Adrenal gland (tissue), 12 donors: ENCODE results near the gene SRC. TPM values are rescaled to one million over a fixed set of nuclear protein-coding genes. Genes with fewer than 3 reads are reported as not detected.

ENCODE experiments used
- DNase-seq, 7 donors: peaks; one replicate each; pipeline ENCODE4 v3.0.0-alpha.2; 2019 to 2020
- H3K27ac ChIP-seq, 5 donors: fragments of 200-600 bp; sonication (generic) in 4 of 5; 1 replicate in 3 of 5; 2 replicates in 2 of 5; pipeline versions ENCODE4 v1.5.1 to v1.8.0; 2016 to 2020; ENCODE audit warnings: mild to moderate bottlenecking in 1 of 5
- H3K27me3 ChIP-seq: fragments of 200-600 bp; 2 replicates; pipeline ENCODE4 v1.8.0; 2021
- H3K36me3 ChIP-seq, 2 donors: fragments of 200-600 bp; replicated peaks in 1 of 2; 1 replicate in 1 of 2; 2 replicates in 1 of 2; pipeline versions ENCODE4 v1.5.1 to v1.8.0; 2018 to 2022
- H3K4me1 ChIP-seq, 2 donors: fragments of 200-600 bp; replicated peaks in 1 of 2; 1 replicate in 1 of 2; 2 replicates in 1 of 2; pipeline versions ENCODE4 v1.5.1 to v1.8.0; 2018 to 2021
- H3K4me3 ChIP-seq, 4 donors: fragments of 200-600 bp; sonication (generic) in 3 of 4; one replicate each; pipeline ENCODE4 v1.5.1; 2016 to 2018
- H3K9me3 ChIP-seq, 3 donors: fragments of 200-600 bp; sonication (generic) in 1 of 3; replicated peaks in 1 of 3; 1 replicate in 2 of 3; 2 replicates in 1 of 3; pipeline versions ENCODE4 v1.5.1 to v1.8.0; 2016 to 2021
- CTCF ChIP-seq, 6 experiments: fragments of 450-650 bp in 4 of 6; fragments of 200-600 bp in 2 of 6; sonication (generic) in 1 of 6; IDR thresholded peaks; 1 replicate in 5 of 6; 2 replicates in 1 of 6; pipeline versions ENCODE4 v1.5.1 to v1.8.0; 2016 to 2021; ENCODE audit warnings: antibody characterized with exemption in 6 of 6, mild to moderate bottlenecking in 2 of 6, moderate library complexity in 1 of 6
- POLR2A ChIP-seq, 2 donors: fragments of 450-650 bp; IDR thresholded peaks; one replicate each; pipeline ENCODE4 v1.6.1; 2017; ENCODE audit warnings: antibody characterized with exemption in 2 of 2, mild to moderate bottlenecking in 2 of 2, moderate library complexity in 1 of 2
- WGBS, 4 donors: extraction: QIAGEN DNeasy Blood & Tissue Kit in 2 of 4; methylation state at CpG; one replicate each; pipeline versions ENCODE4 v1.1.5 to v1.1.7; 2013 to 2017; 5-methylcytosine and 5-hydroxymethylcytosine counted together
- intact Hi-C, 2 donors: fragments of 100-400 bp; cut with DNase I; formaldehyde crosslinking; loops; one replicate each; pipeline versions ENCODE4 v1.14.1 to v1.15.0; 2022 to 2023
- polyA plus RNA-seq, 3 donors: library from polyadenylated mRNA; stranded (reverse); fragments of 200-250 nt in 2 of 3; fragments of 350-450 nt in 1 of 3; fragmentation: Illumina TruSeq in 1 of 3; extraction: RNeasy Lipid Tissue Mini Kit (QIAGEN cat#74804) in 1 of 3; gene quantifications; one replicate each; pipeline ENCODE4 v1.2.3, GENCODE V29; 2013 to 2014
- total RNA-seq, 9 donors: library from RNA; depleted of rRNA in 4 of 9; stranded (reverse); fragments of >200 nt in 4 of 9; fragments of 120-200 nt in 1 of 9; fragmentation: NEBNext Ultra II Directional in 1 of 9; extraction: Animal tissue kit (Norgen Biotek cat#: 25700) in 1 of 9; gene quantifications; one replicate each; pipeline versions ENCODE4 v1.1.0 to v1.2.4, GENCODE V29; 2013 to 2023
- donor health status: healthy with polysubstance abuse.
- donor health status: Bipolar disorder and iron deficiency.
- donor health status: DM: yes; HTN: yes; CAD: no.
- donor health status: DM: no; HTN: no; CAD: no.
- donor health status: DM: no; HTN: no; CAD: no.
- donor health status: DM: yes; HTN: yes; CAD: no.

Gene SRC
- total and polyA plus RNA-seq, 12 donors, result 10.6 to 83.0 (median 52.7) TPM

- TF ChIP-seq POLR2A (IDR thresholded peaks at IDR 0.05) (no peak), CTCF (IDR thresholded peaks at IDR 0.05) (no peak)
- intact Hi-C loops, result no loop called here
- peak in 5 of 7 donors; percentile 51 to 69 (median 64) for DNase-seq
- Histone ChIP-seq H3K9me3 (no peaks in the 10 kb centered on the region), H3K4me1 (peaks cover 17 to 49% of the 10 kb centered on the region in 2 donors), H3K27ac (peak overlapping the region in 3 of 5 donors; percentile 67 to 90 (median 87)), H3K4me3 (no peak overlapping the region), H3K27me3 (no peaks in the 10 kb centered on the region), H3K36me3 (no peaks in the 10 kb centered on the region)
- WGBS, 4 donors, result 44 to 67% (median 48%) methylated on average over 14 to 24 of the region's 24 CpGs
Observed at GRCh38 chr20:37378785-37379598, 33.1 kb downstream of the SRC start.

GRCh38 chr20:37379967-37380828 lies 34.3 kb downstream of the SRC start:
- no peak for TF ChIP-seq CTCF (IDR thresholded peaks at IDR 0.05)
- peak in 1 of 2 donors; percentile 57 for TF ChIP-seq POLR2A (IDR thresholded peaks at IDR 0.05)
- peak in 4 of 7 donors; percentile 21 to 32 (median 24) for DNase-seq
- Histone ChIP-seq H3K4me3 (no peak overlapping the region), H3K36me3 (no peaks in the 10 kb centered on the region), H3K27me3 (no peaks in the 10 kb centered on the region), H3K4me1 (peaks cover 19 to 57% of the 10 kb centered on the region in 2 donors), H3K9me3 (no peaks in the 10 kb centered on the region), H3K27ac (peak overlapping the region; percentile 19 to 87 (median 67))
- 41 to 54% (median 48%) methylated on average over 12 to 14 of the region's 14 CpGs for WGBS, 4 donors
- intact Hi-C loops, result loop anchor here in 1 of 2 donors (10.0 kb wide), 1 partner anchor 185 kb away; no protein-coding TSS in a partner anchor

GRCh38 chr20:37380864-37381579 lies 35.1 kb downstream of the SRC start:
- H3K27ac ChIP-seq, result peak overlapping the region; percentile 19 to 87 (median 67)
- WGBS, 4 donors, result 60 to 64% (median 62%) methylated on average over 16 of the region's 16 CpGs
- DNase-seq, result peak in 2 of 7 donors; percentile 9 to 15

More at GRCh38 chr20:37380864-37381579, 35.1 kb downstream of the SRC start:
- Histone ChIP-seq H3K4me1 (peaks cover 19 to 57% of the 10 kb centered on the region in 2 donors), H3K27me3 (no peaks in the 10 kb centered on the region), H3K4me3 (no peak overlapping the region), H3K9me3 (no peaks in the 10 kb centered on the region), H3K36me3 (peaks cover 0 to 4% of the 10 kb centered on the region in 2 donors)
- intact Hi-C loops, result loop anchor here in 1 of 2 donors (10.0 kb wide), 1 partner anchor 186 kb away; no protein-coding TSS in a partner anchor
- TF ChIP-seq CTCF (IDR thresholded peaks at IDR 0.05), result no peak
- no peak for TF ChIP-seq POLR2A (IDR thresholded peaks at IDR 0.05)
